NCI-H82 treated with DMSO at 0.1 percent for 48 hours (cell line): ENCODE data around the gene CNDP2.

Experiments used
- DNase-seq: peaks from one replicate; lab custom pipeline; 2025; ENCODE audit not compliant: unreplicated experiment; lab: John Stamatoyannopoulos, UW

The CNDP2 gene

GRCh38 chr18:74533666-74534065, 37.5 kb downstream of the CNDP2 start:
- DNase-seq = no peak

DNA sequence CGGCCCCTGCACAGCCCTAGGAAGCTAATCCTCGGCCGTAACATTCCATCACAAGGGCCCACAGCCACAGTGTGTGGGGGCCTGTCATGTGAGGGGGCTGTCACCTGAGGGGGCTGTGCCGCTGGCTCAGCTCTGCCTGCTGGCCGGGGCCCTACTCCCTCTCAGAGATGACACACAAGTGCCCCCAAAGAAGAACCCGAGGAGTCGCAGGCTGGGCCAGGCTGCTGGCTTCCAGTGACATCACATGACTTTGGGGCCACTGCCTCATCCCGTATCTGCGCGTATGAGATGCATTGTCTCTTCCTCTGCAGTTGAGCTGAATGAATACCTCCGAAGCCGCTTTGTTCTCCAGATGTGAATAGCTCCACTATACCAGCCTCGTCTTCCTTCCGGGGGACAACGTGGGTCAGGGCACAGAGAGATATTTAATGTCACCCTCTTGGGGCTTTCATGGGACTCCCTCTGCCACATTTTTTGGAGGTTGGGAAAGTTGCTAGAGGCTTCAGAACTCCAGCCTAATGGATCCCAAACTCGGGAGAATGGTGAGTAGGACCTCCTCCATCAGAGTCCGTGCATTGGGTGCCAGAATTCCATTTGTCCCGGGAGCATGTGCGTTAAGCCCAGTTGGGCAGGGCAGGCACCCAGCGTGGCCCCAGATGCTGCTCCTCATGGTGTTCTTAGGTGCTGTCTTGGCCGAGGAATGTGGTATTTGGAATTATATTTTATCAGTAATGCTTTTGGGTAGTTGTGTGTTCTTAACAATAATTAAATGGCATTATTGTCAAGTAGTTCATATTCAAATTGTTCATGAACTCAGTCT, 38.2 kb downstream of the CNDP2 start, which contains the start of gene CNDP1:
TSS of gene CNDP1 (plus strand) at position 351 of the 820 bp plus-strand sequence. CDS start at position 519, 168 bp downstream.
- no peak for DNase-seq

DNA sequence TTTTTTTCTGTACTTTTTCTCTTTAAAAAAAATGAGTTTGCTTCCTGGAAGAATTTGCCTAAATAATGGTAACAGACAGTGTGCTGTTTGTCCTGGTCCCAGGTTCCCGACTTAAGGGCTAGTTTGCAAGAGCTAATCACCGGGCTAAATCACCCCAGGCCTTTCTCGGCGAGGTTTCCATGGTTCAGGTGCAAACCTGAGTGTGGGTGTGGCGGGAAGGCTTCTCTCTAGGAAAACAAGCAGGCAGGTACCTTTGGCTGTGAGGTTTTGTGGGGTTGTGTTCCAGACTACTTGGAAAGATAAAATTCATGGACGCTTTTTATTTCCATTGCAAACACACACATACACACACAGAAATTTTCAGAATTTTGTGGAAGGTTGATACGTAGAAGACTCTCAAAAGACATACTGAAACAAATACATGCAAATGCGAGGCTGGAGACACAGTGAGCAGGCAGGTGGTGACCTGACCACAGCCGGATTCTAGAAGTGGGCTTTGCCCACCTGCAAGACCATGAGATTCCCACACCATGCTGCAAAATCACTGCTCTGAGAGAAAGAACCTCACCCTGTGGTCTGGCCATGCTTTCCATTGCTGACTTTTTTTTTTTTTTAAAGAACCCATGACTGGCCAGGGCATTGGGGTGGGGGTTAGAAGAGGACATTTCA, 39.0 kb downstream of the CNDP2 start:
- DNase-seq = no peak

DNA sequence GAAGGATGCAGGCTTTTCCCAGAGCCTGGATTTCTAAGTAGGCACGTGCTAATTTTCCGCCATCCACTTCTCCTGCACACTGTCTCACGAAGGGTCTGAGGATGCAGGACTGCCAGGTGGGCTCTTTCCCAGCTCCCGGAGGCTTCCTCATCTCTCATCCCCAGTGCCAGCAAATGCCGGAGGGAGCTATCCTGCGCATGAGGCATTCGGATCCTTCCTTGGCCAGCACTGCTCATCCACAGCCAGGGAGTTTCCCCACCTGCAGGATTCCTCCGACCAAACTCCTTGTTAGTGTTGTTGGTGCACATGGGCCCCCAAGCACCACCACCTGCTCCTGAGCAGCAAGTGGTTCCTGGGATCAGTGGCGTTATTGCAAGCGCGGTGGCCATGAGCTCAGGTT, 43.1 kb downstream of the CNDP2 start:
- DNase-seq = no peak

- DNase-seq = no peak
Observed at GRCh38 chr18:74540652-74541421, 44.7 kb downstream of the CNDP2 start.

DNA sequence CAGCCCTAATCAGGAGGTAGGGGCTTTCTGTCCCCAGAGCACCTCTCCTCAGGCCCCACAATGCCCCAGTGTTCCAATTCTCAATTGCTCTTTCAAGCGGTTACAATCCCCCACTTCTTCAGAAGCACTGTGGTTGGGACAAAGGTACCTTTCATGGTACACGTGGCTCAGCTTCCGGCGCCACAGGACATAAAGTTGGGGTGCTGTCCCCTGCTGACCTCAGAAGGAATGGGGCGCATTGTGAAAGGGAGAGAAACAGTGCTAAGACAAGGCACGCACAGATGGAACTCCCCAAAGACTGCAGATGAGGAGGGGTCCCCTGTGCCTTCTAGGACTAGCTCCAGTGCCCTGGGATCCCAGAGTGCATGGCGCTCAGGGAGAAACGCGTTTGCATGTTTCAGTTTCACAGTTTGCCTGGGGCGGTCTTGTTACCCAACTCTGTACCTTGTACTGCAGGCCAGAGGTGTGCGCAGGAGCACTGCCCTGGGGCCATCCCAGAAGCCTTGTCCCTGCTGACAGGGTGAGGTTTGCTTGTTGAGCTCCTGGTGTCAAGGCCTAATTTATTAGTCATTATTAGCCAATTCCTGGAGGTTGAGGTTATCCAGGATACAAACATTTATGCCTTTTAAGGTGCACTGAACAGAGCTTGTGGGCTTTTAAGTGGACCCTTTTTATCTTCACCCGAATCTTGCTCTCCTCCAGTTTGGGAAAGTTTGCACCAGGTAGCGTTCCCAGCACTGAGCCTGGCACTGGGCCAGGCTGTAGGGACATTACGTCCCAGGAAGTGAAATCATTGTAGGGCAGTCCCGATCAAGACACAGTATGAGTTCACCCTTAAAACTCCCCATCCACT, 45.8 kb downstream of the CNDP2 start:
- no peak for DNase-seq

- DNase-seq = no peak
Observed at GRCh38 chr18:74544898-74545297, 48.7 kb downstream of the CNDP2 start.

- DNase-seq = no peak
Observed at GRCh38 chr18:74546007-74546406, 49.8 kb downstream of the CNDP2 start.

- DNase-seq = no peak
Observed at GRCh38 chr18:74546751-74547530, 50.8 kb downstream of the CNDP2 start.

- no peak for DNase-seq
Observed at GRCh38 chr18:74547860-74548259, 51.7 kb downstream of the CNDP2 start.

DNA sequence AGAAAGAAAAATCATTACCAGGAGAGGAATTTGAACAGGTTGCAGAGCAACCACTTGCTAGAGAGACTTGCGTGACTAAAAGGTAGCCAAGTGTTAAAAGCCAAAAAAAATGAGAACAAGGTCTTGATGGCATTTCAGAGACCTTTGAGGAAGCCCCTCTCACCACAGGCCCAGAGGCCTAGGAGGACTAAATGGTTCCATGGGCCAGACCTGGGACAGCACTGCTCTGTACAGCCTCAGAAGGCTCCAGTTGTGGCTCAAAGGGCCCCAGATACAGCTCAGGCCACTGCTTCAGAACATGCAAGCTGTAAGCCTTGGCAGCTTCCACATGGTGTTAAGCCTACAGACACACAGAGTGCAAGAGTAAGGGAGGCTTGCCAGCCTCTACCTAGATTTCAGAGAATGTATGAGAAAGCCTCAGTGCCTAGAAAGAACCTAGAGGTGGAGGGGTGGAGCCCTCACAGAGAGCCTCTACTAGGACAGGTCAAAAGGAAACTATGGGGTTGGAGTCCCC, 53.5 kb downstream of the CNDP2 start:
- DNase-seq = no peak

GRCh38 chr18:74550886-74551285, 54.7 kb downstream of the CNDP2 start:
- DNase-seq = no peak

- DNase-seq = no peak
Observed at GRCh38 chr18:74551452-74551851, 55.3 kb downstream of the CNDP2 start.

GRCh38 chr18:74551936-74552555, 55.9 kb downstream of the CNDP2 start:
- DNase-seq = peak; percentile 33

GRCh38 chr18:74556126-74556525, 60.0 kb downstream of the CNDP2 start:
- no peak for DNase-seq

GRCh38 chr18:74558096-74558495, 61.9 kb downstream of the CNDP2 start:
- no peak for DNase-seq

- DNase-seq = no peak
Observed at GRCh38 chr18:74562131-74562730, 66.1 kb downstream of the CNDP2 start.

- DNase-seq = no peak
Observed at GRCh38 chr18:74562775-74563174, 66.6 kb downstream of the CNDP2 start.

DNA sequence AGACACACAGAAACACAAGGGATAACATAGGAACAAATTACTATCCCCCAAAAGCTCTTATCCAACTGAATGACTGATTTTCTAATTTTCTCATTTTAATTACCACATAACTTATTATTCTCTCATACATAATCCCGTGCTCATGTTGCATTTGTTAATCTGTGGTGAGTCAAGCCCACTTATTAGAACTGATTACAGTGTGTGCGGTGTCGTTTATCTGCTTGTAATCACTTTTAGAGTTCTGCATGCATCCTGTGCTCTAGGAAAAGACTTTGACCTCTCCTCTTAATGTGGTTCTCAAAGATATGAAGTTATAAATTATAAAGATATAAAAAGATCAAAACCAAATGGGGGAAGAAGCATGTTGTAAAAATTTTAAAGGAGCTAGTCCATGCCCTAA, 67.8 kb downstream of the CNDP2 start:
- no peak for DNase-seq
